Mucosa of stomach (tissue), 1 donor: ENCODE results near the gene ENTPD8.

ENCODE experiments used
- H3K27me3 ChIP-seq: one replicate; pipeline ENCODE4 v1.7.0; 2013; ENCODE audit warnings: mild to moderate bottlenecking, low read length; ENCODE audit not compliant: control insufficient read depth, insufficient read depth
- H3K36me3 ChIP-seq: one replicate; pipeline ENCODE4 v1.7.0; 2013; ENCODE audit warnings: low read length; ENCODE audit not compliant: control insufficient read depth, insufficient read depth
- H3K4me1 ChIP-seq: one replicate; pipeline ENCODE4 v1.7.0; 2013; ENCODE audit warnings: mild to moderate bottlenecking, low read length; ENCODE audit not compliant: control insufficient read depth, insufficient read depth
- H3K4me3 ChIP-seq: one replicate; pipeline ENCODE4 v1.7.0; 2013; ENCODE audit warnings: low read length
- H3K9ac ChIP-seq: one replicate; pipeline ENCODE4 v1.7.0; 2013; ENCODE audit warnings: mild to moderate bottlenecking, low read length, moderate library complexity
- H3K9me3 ChIP-seq: one replicate; pipeline ENCODE4 v1.7.0; 2013; ENCODE audit warnings: mild to moderate bottlenecking, low read length, moderate library complexity; ENCODE audit not compliant: control insufficient read depth
- donor health status: Pancreatic carcinoma.

Gene ENTPD8

GRCh38 chr9:137482094-137482781 is 41.1 kb upstream of the ENTPD8 start:
- no peaks in the 10 kb centered on the region for H3K9me3 ChIP-seq
- H3K4me3 ChIP-seq: no peak overlapping the region
- H3K27me3 ChIP-seq: no peaks in the 10 kb centered on the region
- H3K4me1 ChIP-seq: peaks cover 11% of the 10 kb centered on the region
- no peaks in the 10 kb centered on the region for H3K36me3 ChIP-seq
- H3K9ac ChIP-seq: no peak overlapping the region

- Histone ChIP-seq H3K4me3 (no peak overlapping the region), H3K36me3 (no peaks in the 10 kb centered on the region), H3K4me1 (peaks cover 8% of the 10 kb centered on the region), H3K9ac (no peak overlapping the region), H3K27me3 (no peaks in the 10 kb centered on the region), H3K9me3 (no peaks in the 10 kb centered on the region)
Measured at GRCh38 chr9:137480686-137481683, 39.8 kb upstream of the ENTPD8 start.

GRCh38 chr9:137479892-137480685 is 38.9 kb upstream of the ENTPD8 start:
- H3K9me3 ChIP-seq: no peaks in the 10 kb centered on the region
- H3K36me3 ChIP-seq: no peaks in the 10 kb centered on the region
- no peaks in the 10 kb centered on the region for H3K27me3 ChIP-seq
- H3K4me1 ChIP-seq: peaks cover 8% of the 10 kb centered on the region
- H3K9ac ChIP-seq: no peak overlapping the region
- H3K4me3 ChIP-seq: no peak overlapping the region

DNA sequence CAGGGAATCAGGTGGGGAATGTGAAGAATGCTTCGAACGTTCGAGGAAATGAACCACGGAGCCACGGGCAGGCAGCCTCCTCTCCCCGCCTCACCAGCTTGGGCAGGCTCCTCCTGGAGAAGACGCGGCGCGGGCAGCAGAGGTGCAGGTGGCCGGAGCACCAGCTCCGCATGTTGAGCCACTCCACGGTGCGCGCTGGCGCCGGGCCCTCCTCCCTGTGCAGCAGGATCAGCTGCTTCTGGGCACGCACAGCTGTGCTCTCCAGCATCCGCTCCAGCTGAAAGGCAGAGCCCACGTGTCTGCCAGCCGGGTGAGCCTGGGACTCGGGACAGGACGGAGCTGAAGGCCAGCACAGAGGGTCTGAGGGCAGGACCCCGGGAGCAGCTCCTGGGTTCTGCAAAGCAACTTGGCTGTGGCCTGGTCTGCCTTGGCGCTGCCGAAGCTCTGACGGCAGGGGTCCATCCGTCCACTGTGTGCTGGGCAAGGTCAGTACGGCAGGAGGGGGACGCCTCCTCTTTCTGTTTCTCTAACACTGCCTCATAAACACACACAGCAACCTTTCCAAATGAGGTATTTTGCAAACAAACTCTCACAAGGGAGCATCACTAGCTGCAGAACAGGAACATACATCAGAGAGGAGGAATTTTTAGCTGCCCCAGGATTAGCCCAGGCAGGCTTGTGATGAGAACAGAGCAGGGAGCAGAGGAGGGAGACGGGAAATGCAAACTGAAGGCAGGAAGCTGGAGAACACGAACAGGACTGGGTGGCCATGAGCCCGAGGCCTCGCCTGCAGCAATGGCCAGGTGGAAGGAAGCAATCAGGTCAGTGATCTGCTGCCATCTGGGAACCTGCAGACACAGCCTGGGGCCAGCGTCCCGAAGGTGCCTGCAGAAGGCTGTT is 38.1 kb upstream of the ENTPD8 start:
- H3K9me3 ChIP-seq: no peaks in the 10 kb centered on the region
- H3K27me3 ChIP-seq: no peaks in the 10 kb centered on the region
- H3K4me1 ChIP-seq: peaks cover 8% of the 10 kb centered on the region
- no peak overlapping the region for H3K4me3 ChIP-seq
- H3K36me3 ChIP-seq: no peaks in the 10 kb centered on the region
- no peak overlapping the region for H3K9ac ChIP-seq

GRCh38 chr9:137478613-137478961 is 37.4 kb upstream of the ENTPD8 start:
- Histone ChIP-seq H3K9ac (no peak overlapping the region), H3K36me3 (no peaks in the 10 kb centered on the region), H3K4me3 (no peak overlapping the region), H3K9me3 (no peaks in the 10 kb centered on the region), H3K4me1 (peaks cover 8% of the 10 kb centered on the region), H3K27me3 (no peaks in the 10 kb centered on the region)

- H3K27me3 ChIP-seq: no peaks in the 10 kb centered on the region
- peaks cover 8% of the 10 kb centered on the region for H3K4me1 ChIP-seq
- no peak overlapping the region for H3K4me3 ChIP-seq
- no peaks in the 10 kb centered on the region for H3K36me3 ChIP-seq
- no peak overlapping the region for H3K9ac ChIP-seq
- no peaks in the 10 kb centered on the region for H3K9me3 ChIP-seq
Measured at GRCh38 chr9:137477778-137478612, 36.8 kb upstream of the ENTPD8 start.

GRCh38 chr9:137476856-137477255 is 35.7 kb upstream of the ENTPD8 start:
- Histone ChIP-seq H3K9ac (no peak overlapping the region), H3K9me3 (no peaks in the 10 kb centered on the region), H3K27me3 (no peaks in the 10 kb centered on the region), H3K4me1 (peaks cover 2% of the 10 kb centered on the region), H3K4me3 (no peak overlapping the region), H3K36me3 (no peaks in the 10 kb centered on the region)

DNA sequence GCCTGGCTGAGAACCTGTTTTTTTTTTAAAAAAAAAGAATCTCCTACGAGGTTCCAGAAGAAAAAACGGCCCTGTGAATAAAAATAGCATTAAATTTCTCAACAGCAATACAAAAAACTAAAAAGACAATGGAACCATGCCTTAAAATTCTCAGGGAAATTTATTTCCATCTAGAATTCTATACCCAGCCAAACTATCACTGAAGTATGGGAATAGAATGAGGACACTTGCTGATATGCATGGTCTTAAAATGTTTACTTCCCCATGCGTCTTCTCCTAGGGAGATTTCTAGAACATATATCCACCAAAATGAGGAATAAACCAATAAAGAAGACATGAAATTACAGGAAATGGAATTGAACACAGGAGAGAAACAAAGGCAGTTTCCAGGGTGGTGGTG is 34.5 kb upstream of the ENTPD8 start:
- Histone ChIP-seq H3K9me3 (no peaks in the 10 kb centered on the region), H3K36me3 (no peaks in the 10 kb centered on the region), H3K27me3 (no peaks in the 10 kb centered on the region), H3K4me1 (no peaks in the 10 kb centered on the region), H3K4me3 (no peak overlapping the region), H3K9ac (no peak overlapping the region)

DNA sequence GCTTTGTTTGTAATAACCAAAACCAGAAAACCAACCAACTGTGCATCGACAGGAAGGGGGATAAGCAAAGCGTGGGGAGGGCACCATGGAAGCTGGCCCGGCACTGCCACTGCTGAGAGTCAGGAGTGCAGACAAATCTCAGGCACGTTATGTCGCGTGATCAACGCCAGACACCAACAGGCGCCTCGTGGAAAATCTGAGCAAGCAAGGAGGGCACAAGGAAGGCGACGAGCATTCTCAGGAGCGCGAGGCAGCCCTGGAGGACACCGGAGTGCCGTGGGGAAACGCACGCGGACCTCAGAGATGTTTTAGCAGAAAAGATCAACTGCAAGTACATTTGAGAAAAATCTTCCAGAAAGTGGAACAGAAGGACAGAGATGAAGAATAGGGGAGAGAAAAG is 33.1 kb upstream of the ENTPD8 start:
- Histone ChIP-seq H3K4me1 (no peaks in the 10 kb centered on the region), H3K36me3 (no peaks in the 10 kb centered on the region), H3K9ac (no peak overlapping the region), H3K27me3 (no peaks in the 10 kb centered on the region), H3K9me3 (no peaks in the 10 kb centered on the region), H3K4me3 (no peak overlapping the region)

- no peaks in the 10 kb centered on the region for H3K27me3 ChIP-seq
- no peak overlapping the region for H3K4me3 ChIP-seq
- H3K9me3 ChIP-seq: no peaks in the 10 kb centered on the region
- no peaks in the 10 kb centered on the region for H3K36me3 ChIP-seq
- H3K4me1 ChIP-seq: no peaks in the 10 kb centered on the region
- no peak overlapping the region for H3K9ac ChIP-seq
Measured at GRCh38 chr9:137470785-137471184, 29.6 kb upstream of the ENTPD8 start.
